Esophagus squamous epithelium (tissue), 4 donors: ENCODE data around the gene MICU2.

Experiments used
- CTCF ChIP-seq, 6 experiments: fragments of 450-650 bp in 4 of 6; fragments of 200-600 bp in 2 of 6; sonication (generic) in 2 of 6; IDR thresholded peaks; one replicate each; pipeline ENCODE4 v1.5.1; 2016 to 2019; ENCODE audit warnings: antibody characterized with exemption in 6 of 6, mild to moderate bottlenecking in 4 of 6, moderate library complexity in 4 of 6
- POLR2A ChIP-seq, 4 donors: fragments of 450-650 bp; IDR thresholded peaks; one replicate each; pipeline ENCODE4 v1.6.1; 2017; ENCODE audit warnings: antibody characterized with exemption in 4 of 4, mild to moderate bottlenecking in 4 of 4, moderate library complexity in 3 of 4

- TF ChIP-seq POLR2A (IDR thresholded peaks at IDR 0.05) = no peak
- TF ChIP-seq CTCF (IDR thresholded peaks at IDR 0.05) = no peak
These were observed 37.7 kb upstream of the MICU2 start for GRCh38 chr13:21641629-21642028.
